GM12865 (cell line): ENCODE data around the gene PPP1R13B.
"Not testable (repeated sequence)": the region's sequence is repeated elsewhere in the genome, so short reads cannot be mapped to it uniquely, and the experiment has no call there.

Experiments used
- DNase-seq: peaks from one replicate; pipeline ENCODE4 v3.0.0; 2010; ENCODE audit warnings: low read depth
- H3K4me3 ChIP-seq: 2 replicates; pipeline ENCODE4 v1.5.1; 2011; ENCODE audit warnings: mild to moderate bottlenecking, low read depth, low read length, control low read depth
- CTCF ChIP-seq: IDR thresholded peaks from 2 replicates; pipeline ENCODE4 v1.5.1; 2011; ENCODE audit warnings: low read length, control low read depth, low read depth, inconsistent platforms; ENCODE audit not compliant: insufficient read depth; ENCODE audit errors: missing control alignments

PPP1R13B gene

GRCh38 chr14:103890821-103891666, 43.7 kb upstream of the PPP1R13B start:
- DNase-seq: no peak
- TF ChIP-seq CTCF: no peak
- no peak overlapping the region for H3K4me3 ChIP-seq

- DNase-seq: no peak
- H3K4me3 ChIP-seq: no peak overlapping the region
- TF ChIP-seq CTCF: no peak
Measured at GRCh38 chr14:103890052-103890371, 42.6 kb upstream of the PPP1R13B start.

- TF ChIP-seq CTCF: no peak
- no peak for DNase-seq
- no peak overlapping the region for H3K4me3 ChIP-seq
Measured at GRCh38 chr14:103889313-103890051, 42.1 kb upstream of the PPP1R13B start.

- DNase-seq, H3K4me3 ChIP-seq: not testable (repeated sequence)
Measured at GRCh38 chr14:103889002-103889312, 41.6 kb upstream of the PPP1R13B start.

GRCh38 chr14:103887557-103888115, 40.3 kb upstream of the PPP1R13B start:
- no peak overlapping the region for H3K4me3 ChIP-seq
- TF ChIP-seq CTCF: no peak
- no peak for DNase-seq

GRCh38 chr14:103887170-103887501, 39.8 kb upstream of the PPP1R13B start:
- no peak overlapping the region for H3K4me3 ChIP-seq
- no peak for TF ChIP-seq CTCF
- no peak for DNase-seq

GRCh38 chr14:103886304-103887169, 39.2 kb upstream of the PPP1R13B start:
- H3K4me3 ChIP-seq: no peak overlapping the region
- no peak for TF ChIP-seq CTCF
- DNase-seq: no peak
